ENCODE data around the gene ATP2C2.

Gene ATP2C2

DNA sequence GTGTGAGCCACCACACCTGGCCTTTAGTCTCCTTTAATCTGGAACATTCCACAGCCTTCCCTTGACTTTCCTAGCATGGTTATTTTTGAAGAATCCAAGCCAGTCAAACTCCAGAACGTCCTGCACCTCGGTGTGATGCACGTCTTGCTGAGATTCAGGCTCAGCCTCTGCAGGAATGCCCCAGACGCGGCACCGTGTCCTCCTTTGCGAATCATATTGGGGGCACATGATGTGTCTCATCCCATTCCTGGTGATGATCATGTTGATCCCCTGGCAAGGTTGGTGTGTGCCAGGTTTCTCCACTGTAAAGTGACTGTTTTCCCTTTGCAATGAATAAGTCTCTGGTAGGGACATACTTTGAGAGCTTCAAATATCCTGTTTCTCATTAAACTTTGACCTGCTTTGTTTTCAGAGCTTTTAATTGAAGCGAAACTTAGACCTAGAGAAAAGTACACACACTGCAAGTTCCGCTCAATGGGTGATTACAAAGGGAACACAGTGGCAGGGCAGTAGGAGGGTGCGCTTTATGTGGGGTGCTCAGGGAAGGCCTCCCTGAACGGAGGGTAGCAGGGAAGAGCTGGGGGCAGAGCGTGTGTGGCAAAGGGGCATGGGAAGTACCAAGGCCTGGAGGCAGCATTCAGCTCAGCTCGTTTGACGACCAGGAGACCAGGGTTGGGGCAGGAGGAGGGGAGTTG lies 9.6 kb upstream of the ATP2C2 start:
- H3K36me3 Mint-ChIP-seq (ENCODE audit: low read depth), result no peaks in the 10 kb centered on the region
- no peak overlapping the region for H3K4me3 Mint-ChIP-seq
- H3K4me1 Mint-ChIP-seq, result peaks cover 16% of the 10 kb centered on the region
- TF ChIP-seq, protein P1, sequence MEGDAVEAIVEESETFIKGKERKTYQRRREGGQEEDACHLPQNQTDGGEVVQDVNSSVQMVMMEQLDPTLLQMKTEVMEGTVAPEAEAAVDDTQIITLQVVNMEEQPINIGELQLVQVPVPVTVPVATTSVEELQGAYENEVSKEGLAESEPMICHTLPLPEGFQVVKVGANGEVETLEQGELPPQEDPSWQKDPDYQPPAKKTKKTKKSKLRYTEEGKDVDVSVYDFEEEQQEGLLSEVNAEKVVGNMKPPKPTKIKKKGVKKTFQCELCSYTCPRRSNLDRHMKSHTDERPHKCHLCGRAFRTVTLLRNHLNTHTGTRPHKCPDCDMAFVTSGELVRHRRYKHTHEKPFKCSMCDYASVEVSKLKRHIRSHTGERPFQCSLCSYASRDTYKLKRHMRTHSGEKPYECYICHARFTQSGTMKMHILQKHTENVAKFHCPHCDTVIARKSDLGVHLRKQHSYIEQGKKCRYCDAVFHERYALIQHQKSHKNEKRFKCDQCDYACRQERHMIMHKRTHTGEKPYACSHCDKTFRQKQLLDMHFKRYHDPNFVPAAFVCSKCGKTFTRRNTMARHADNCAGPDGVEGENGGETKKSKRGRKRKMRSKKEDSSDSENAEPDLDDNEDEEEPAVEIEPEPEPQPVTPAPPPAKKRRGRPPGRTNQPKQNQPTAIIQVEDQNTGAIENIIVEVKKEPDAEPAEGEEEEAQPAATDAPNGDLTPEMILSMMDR (IDR thresholded peaks at IDR 0.05; ENCODE audit: unreplicated experiment in 3 of 3), result no peak
- peaks cover 31% of the 10 kb centered on the region for H3K27me3 Mint-ChIP-seq (ENCODE audit: low read depth)
- peak overlapping the region in 1 of 3 experiments; percentile 62 for H3K27ac Mint-ChIP-seq
- H3K9me3 Mint-ChIP-seq, result no peaks in the 10 kb centered on the region

DNA sequence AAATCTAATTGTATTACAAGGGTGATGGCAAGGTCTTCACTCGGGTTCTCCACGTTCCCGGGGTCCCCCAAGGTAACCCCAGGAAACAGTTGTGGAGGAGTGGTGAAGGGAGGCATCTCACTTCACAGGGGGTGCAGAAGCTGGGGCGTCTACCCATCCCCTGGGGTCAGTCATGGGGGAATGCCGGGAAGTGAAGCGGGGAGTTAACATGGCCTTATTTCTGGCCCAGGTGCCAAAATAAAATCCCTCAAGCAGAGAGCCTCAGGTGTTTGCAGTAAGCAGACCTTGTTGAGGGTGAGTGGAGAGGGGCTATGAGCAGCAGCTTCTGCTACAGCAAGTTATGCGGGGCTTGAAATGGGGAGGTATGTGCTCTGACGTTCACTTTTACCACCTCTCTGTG lies 9.0 kb upstream of the ATP2C2 start:
- no peak overlapping the region for H3K4me3 Mint-ChIP-seq
- H3K27ac Mint-ChIP-seq, result peak overlapping the region in 1 of 3 experiments; percentile 62
- peaks cover 16% of the 10 kb centered on the region for H3K4me1 Mint-ChIP-seq
- H3K27me3 Mint-ChIP-seq (ENCODE audit: low read depth), result peaks cover 31% of the 10 kb centered on the region
- no peaks in the 10 kb centered on the region for H3K36me3 Mint-ChIP-seq (ENCODE audit: low read depth)
- TF ChIP-seq, protein P1 (IDR thresholded peaks at IDR 0.05; ENCODE audit: unreplicated experiment in 3 of 3), result no peak
- no peaks in the 10 kb centered on the region for H3K9me3 Mint-ChIP-seq

DNA sequence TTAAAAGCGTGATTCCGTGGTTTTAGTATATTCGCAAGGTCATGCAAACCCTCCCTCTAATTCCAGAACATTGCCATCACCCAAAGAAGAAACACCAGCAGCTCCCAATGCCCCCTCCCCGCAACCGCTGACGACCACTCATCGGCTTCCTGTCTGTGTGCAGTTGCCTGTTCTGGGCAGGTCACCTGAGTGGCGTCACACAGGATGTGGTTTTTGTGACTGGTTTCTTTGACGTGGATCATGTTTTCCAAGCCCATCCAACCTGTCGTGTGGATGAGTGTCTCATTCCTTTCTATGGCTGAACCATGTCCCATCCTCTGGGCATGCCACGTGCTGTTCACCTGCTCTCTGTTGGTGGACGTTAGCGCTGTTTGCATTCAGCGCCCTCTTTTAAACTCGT lies 8.2 kb upstream of the ATP2C2 start:
- Mint-ChIP-seq H3K27me3 (ENCODE audit: low read depth) (peaks cover 31% of the 10 kb centered on the region), H3K4me3 (no peak overlapping the region), H3K27ac (no peak overlapping the region), H3K36me3 (ENCODE audit: low read depth) (no peaks in the 10 kb centered on the region), H3K4me1 (peaks cover 16% of the 10 kb centered on the region), H3K9me3 (no peaks in the 10 kb centered on the region)
- TF ChIP-seq, protein P1 (IDR thresholded peaks at IDR 0.05; ENCODE audit: unreplicated experiment in 3 of 3), result no peak

DNA sequence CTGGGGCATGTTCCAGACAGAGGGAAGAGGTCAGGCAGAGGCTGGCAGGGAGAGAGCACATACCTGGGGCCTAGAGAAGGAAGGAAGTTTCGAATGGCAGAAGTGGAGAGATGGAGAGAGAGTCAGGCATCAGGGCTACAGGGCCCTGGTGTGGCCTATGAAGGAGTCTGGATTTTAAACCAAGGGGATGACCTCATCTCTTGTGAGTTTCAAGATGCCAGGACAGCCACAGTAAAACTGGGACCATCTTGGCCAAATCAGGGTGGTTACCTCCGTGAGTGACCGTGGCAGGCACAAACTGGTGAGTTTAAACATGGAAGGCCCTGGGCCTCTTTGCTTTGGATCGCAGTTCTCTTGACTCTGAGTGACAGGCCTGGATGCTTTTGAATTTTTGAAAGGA lies 7.6 kb upstream of the ATP2C2 start:
- peaks cover 16% of the 10 kb centered on the region for H3K4me1 Mint-ChIP-seq
- H3K4me3 Mint-ChIP-seq, result no peak overlapping the region
- TF ChIP-seq, protein P1 (IDR thresholded peaks at IDR 0.05; ENCODE audit: unreplicated experiment in 3 of 3), result no peak
- H3K27ac Mint-ChIP-seq, result no peak overlapping the region
- no peaks in the 10 kb centered on the region for H3K9me3 Mint-ChIP-seq
- H3K27me3 Mint-ChIP-seq (ENCODE audit: low read depth), result peaks cover 35% of the 10 kb centered on the region
- no peaks in the 10 kb centered on the region for H3K36me3 Mint-ChIP-seq (ENCODE audit: low read depth)

DNA sequence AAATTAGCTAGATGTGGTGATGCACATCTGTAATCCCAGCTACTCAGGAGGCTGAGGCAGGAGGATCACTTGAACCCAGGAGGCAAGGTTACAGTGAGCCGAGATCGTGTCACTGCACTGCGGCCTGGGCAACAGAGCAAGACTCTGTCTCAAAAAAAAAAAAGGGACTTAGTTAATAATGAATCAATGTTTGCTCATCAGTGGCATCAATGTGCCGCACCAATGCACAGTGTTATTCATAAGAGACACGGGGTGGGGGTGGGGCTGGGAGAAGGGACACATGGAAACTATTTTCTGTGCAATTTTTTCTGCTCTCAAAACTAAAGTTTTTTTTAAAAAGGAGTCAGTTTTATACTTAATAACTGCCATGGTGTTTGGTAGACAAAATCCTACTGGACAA lies 6.8 kb upstream of the ATP2C2 start:
- TF ChIP-seq, protein P1 (IDR thresholded peaks at IDR 0.05; ENCODE audit: unreplicated experiment in 3 of 3), result no peak
- peaks cover 16% of the 10 kb centered on the region for H3K4me1 Mint-ChIP-seq
- H3K4me3 Mint-ChIP-seq, result no peak overlapping the region
- no peaks in the 10 kb centered on the region for H3K36me3 Mint-ChIP-seq (ENCODE audit: low read depth)
- H3K9me3 Mint-ChIP-seq, result no peaks in the 10 kb centered on the region
- H3K27me3 Mint-ChIP-seq (ENCODE audit: low read depth), result peaks cover 38% of the 10 kb centered on the region
- no peak overlapping the region for H3K27ac Mint-ChIP-seq

DNA sequence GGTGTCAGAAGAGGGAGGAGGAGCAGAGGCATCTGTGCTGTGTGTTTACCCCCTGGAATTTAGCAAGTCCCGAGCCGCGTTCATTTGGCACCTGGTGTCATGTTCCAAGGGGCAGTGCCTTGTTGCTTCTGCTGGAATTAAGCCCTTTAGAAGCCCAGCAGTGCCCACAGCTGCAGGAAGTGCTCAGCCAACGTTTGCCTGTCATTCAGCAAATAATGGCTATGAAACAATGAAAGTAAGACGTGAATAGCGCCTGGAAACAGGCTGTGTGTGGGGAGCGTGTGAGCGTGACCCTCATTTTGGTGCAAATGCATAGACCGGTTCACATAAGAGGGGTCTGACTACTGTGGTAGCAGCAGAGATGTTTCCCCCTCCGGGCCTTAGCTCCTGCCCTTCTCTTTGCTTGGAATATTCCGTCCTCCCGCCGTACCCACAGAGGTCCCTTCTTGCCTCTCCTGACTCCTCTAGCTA lies 5.8 kb upstream of the ATP2C2 start:
- no peaks in the 10 kb centered on the region for H3K36me3 Mint-ChIP-seq (ENCODE audit: low read depth)

More for the DNA sequence above, 5.8 kb upstream of the ATP2C2 start:
- TF ChIP-seq, protein P1 (IDR thresholded peaks at IDR 0.05; ENCODE audit: unreplicated experiment in 3 of 3), result no peak
- Mint-ChIP-seq H3K27ac (no peak overlapping the region), H3K27me3 (ENCODE audit: low read depth) (peaks cover 46% of the 10 kb centered on the region), H3K4me3 (no peak overlapping the region), H3K4me1 (peaks cover 16% of the 10 kb centered on the region), H3K9me3 (no peaks in the 10 kb centered on the region)
